Measurements from ENCODE around the gene PLA2G15.
A peak's percentile ranks its signal among the peaks of the same experiment; 100 is the strongest.

Gene PLA2G15

GRCh38 chr16:68242926-68243858 lies 2.0 kb upstream of the PLA2G15 start:
- no peak overlapping the region for H3K4me3 ChIP-seq (replicated peaks; ENCODE audit: insufficient read depth, low read length)
- no peaks in the 10 kb centered on the region for H3K27me3 ChIP-seq (ENCODE audit: insufficient read depth, poor library complexity, severe bottlenecking)
- no peak overlapping the region for H3K27ac ChIP-seq (replicated peaks)
- no peak for DNase-seq (ENCODE audit: low read depth in 1 of 2, low spot score in 1 of 2)
- TF ChIP-seq, protein P1, sequence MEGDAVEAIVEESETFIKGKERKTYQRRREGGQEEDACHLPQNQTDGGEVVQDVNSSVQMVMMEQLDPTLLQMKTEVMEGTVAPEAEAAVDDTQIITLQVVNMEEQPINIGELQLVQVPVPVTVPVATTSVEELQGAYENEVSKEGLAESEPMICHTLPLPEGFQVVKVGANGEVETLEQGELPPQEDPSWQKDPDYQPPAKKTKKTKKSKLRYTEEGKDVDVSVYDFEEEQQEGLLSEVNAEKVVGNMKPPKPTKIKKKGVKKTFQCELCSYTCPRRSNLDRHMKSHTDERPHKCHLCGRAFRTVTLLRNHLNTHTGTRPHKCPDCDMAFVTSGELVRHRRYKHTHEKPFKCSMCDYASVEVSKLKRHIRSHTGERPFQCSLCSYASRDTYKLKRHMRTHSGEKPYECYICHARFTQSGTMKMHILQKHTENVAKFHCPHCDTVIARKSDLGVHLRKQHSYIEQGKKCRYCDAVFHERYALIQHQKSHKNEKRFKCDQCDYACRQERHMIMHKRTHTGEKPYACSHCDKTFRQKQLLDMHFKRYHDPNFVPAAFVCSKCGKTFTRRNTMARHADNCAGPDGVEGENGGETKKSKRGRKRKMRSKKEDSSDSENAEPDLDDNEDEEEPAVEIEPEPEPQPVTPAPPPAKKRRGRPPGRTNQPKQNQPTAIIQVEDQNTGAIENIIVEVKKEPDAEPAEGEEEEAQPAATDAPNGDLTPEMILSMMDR (IDR thresholded peaks at IDR 0.05; ENCODE audit: insufficient read depth, low read length) = no peak
- TF ChIP-seq SPI1 (IDR thresholded peaks at IDR 0.05; ENCODE audit: borderline replicate concordance, low read depth) (no peak), GABPA (IDR thresholded peaks at IDR 0.05; ENCODE audit: low read depth) (no peak), POLR2AphosphoS5 (IDR thresholded peaks at IDR 0.05; ENCODE audit: low read depth) (no peak), REST (IDR thresholded peaks at IDR 0.05; ENCODE audit: insufficient replicate concordance, low read depth) (no peak)

- no peak for DNase-seq (ENCODE audit: low read depth in 1 of 2, low spot score in 1 of 2)
- Histone ChIP-seq H3K27ac (replicated peaks) (peak overlapping the region; percentile 58), H3K4me3 (replicated peaks; ENCODE audit: insufficient read depth, low read length) (peak overlapping the region; percentile 98), H3K27me3 (ENCODE audit: insufficient read depth, poor library complexity, severe bottlenecking) (no peaks in the 10 kb centered on the region)
- TF ChIP-seq GABPA (IDR thresholded peaks at IDR 0.05; ENCODE audit: low read depth) = 0 out of 2 replicates have a peak, but pooled peaks have one; percentile 10
- TF ChIP-seq, protein P1 (IDR thresholded peaks at IDR 0.05; ENCODE audit: insufficient read depth, low read length) = no peak
These were observed 681 bp upstream of the PLA2G15 start for GRCh38 chr16:68244481-68244902.

- H3K27me3 ChIP-seq (ENCODE audit: insufficient read depth, poor library complexity, severe bottlenecking) = no peaks in the 10 kb centered on the region
- no peak for DNase-seq (ENCODE audit: low read depth in 1 of 2, low spot score in 1 of 2)
- H3K4me3 ChIP-seq (replicated peaks; ENCODE audit: insufficient read depth, low read length) = peak overlapping the region; percentile 98
- TF ChIP-seq SPI1 (IDR thresholded peaks at IDR 0.05; ENCODE audit: borderline replicate concordance, low read depth) = no peak
- TF ChIP-seq, protein P1 (IDR thresholded peaks at IDR 0.05; ENCODE audit: insufficient read depth, low read length) = no peak
- TF ChIP-seq POLR2AphosphoS5 (IDR thresholded peaks at IDR 0.05; ENCODE audit: low read depth) = no peak
- TF ChIP-seq GABPA (IDR thresholded peaks at IDR 0.05; ENCODE audit: low read depth) = no peak
- no peak for TF ChIP-seq REST (IDR thresholded peaks at IDR 0.05; ENCODE audit: insufficient replicate concordance, low read depth)
- no peak overlapping the region for H3K27ac ChIP-seq (replicated peaks)
These were observed 948 bp downstream of the PLA2G15 start for GRCh38 chr16:68246121-68246520.
